Measurements from ENCODE around the gene GSAP.

Gene GSAP

DNA sequence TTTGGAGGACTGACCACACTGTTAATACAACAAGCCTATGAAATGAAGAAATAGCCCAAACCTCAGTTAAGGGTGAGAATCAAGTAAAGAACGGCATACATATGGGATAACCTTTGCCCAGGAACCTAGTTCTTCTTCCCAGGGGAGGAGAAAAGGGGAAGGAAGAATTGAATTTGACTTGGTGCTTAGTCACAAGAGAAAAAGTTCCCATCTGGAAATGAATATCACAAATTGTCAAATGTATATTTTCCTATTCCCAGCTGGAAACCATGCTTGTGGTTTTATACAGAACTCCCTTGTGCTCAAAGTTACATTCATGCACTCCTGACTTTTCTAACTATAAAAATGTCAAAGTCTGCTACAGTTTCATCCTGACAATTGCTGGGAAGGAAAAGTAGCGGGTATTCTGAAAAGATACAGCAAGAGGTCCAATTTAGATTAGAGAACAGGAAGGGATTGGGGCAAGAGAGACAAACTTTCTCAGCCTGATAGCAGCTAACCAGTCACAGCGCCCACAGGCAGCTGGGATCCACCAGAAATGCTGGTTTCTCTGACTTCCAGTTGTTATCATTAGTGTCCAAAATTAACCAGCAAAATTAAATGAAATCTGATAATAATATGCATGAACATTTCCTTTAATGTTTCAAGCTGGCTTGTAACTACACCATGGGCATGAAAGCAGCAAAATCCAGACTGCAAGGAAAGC, 18.6 kb upstream of the GSAP start:
- no peak for DNase-seq (ENCODE audit: low read depth)

DNA sequence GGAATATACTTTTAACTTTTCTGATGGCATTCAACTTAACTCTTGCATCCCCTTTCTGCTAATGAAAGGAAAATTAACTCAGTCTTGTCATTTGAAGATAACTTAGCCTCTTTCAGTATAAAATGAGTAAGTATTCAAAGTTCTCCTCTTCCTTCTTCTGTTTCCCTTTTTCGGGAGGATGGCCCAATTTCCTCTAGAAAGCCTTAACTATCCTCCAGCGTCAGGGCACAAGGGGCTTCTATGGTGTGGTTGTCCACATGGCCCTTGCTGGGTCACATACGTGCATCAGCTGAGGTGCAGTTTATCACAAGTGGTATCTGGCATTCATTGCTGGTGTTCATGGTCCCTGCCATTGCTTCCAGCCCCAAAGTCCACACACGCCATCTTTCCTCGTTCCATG, 17.8 kb upstream of the GSAP start:
- DNase-seq (ENCODE audit: low read depth): no peak

DNA sequence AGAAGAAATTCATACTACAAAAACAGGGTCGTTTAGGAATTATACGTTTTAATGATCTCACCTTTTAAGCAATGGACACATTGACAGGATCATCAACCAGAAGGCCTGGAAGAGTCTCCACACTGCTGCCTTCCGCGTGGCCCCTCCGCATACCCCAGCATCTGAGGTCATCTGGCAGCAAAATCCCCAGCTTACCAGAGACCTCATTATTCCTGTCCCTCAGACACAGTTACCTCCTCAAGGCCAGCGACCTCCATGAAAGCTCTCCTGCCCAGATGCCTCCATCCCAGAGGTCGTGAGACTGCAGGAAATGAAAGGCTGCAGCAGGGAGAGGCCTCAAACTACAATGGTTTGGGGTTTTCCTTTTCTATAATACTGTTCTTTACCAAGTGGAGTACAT, 14.8 kb upstream of the GSAP start:
- no peak for DNase-seq (ENCODE audit: low read depth)

GRCh38 chr7:77428777-77429231, 12.7 kb upstream of the GSAP start:
- DNase-seq (ENCODE audit: low read depth): peak; percentile 10

DNA sequence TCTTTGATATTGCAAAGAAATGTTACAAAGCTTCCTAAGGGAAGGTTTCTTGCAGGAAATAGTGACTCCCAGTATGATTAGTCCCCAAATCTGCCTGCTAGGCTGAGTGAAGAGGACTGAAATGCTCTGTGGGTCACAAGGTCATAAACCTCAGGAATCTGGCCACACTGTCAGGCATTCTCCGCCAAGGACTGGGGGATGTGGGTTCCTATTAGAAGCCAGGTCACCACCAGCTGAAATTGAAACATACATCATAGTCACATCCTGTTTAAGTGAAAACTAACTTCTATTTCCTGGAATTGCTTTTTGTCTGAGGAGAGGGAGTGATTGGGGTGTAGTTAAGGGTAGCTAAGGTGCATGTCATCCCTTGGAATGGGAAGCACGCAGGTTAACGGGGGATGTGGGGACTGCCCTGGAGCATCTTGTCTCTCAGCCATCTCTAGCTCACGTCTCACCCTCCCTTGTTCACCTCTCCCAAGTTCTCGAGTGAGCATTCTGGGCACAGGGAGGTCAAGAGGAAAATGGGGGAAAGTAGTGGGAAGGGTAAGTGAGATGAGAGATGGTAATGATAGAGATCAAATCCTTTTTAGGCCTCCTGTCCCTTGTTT, 12.0 kb upstream of the GSAP start:
- no peak for DNase-seq (ENCODE audit: low read depth)

DNA sequence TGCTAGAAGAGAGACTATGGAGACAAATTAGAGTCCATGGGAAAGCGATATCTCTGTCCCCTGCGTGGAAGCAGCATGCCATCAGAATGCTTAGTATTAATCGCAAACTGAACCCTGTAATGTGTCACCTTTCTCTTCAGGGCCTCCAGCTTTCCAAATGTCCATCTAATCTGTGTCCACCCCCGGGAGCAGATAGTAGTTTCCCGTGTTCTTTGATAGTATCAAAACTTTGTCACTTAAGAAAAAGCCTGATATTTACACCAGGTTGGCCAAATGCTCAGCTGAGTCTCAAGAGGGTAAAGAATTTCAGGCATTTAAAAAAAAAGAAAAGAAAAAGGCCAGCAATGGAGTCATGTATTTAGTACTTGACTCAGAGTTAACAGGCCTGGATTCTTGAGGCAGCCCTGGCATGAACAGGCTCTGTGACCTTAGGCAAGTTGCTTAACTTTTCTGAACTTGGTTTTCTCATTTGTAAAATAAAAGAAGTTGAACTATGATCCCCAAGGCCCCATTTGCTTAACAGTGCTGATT, 10.4 kb upstream of the GSAP start:
- no peak for DNase-seq (ENCODE audit: low read depth)

DNA sequence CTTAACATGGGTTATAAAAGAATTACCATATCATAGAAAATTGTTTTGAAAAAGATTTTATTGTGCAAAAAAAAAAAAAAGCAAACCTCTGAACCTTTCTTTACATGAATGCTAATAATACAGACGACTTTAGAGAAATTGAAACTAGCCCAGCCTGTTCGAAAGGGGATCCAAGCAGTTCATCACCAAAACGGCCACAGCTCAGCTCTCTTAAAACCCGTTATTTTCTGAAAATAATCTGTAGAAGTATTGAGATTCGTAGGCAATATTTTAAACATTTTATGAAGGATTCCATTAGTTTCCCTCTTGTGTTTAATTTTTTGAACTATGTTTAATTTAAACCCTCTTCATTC, 9.9 kb upstream of the GSAP start:
- DNase-seq (ENCODE audit: low read depth): no peak

- no peak for DNase-seq (ENCODE audit: low read depth)
Observed at GRCh38 chr7:77425101-77426051, 9.2 kb upstream of the GSAP start.

- DNase-seq (ENCODE audit: low read depth): no peak
Observed at GRCh38 chr7:77422500-77422899, 6.4 kb upstream of the GSAP start.

GRCh38 chr7:77420986-77421672, 5.0 kb upstream of the GSAP start:
- no peak for DNase-seq (ENCODE audit: low read depth)

DNA sequence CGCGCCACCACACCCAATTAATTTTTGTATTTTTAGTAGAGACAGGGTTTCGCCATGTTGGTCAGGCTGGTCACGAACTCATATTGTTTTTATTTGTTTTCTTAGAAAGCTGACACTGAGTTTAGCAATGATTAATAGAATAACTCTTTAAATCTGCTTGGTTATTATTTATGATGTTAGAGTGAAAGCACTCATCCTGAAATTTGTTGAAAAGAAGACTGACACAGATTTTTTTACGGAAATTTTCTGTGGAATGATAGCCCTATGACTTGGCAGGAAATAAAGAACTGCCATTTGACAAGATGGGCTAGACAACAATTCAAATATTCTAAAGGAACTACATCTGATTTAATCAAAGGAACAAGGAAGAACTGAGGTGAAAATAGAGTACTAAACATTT, 4.3 kb upstream of the GSAP start:
- DNase-seq (ENCODE audit: low read depth): no peak

DNA sequence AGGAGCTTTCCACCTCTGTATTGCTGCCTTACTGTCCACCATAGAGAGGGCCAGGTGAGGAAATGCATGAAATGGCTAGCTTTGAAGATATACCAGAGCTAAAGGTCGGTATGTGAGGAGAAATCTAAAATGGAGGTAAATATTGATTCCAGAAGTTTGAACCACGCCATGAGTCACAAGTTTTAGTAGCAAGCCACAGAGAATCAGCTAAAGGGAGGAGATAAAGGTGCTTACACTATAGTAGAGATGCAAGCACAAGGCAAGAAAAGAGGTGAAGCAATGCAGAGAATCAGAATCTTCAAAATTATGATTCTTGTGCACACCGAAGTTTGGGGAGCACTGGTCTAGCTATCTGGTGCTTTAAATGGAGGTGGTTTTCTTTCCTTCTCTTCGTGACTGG, 3.0 kb upstream of the GSAP start:
- DNase-seq (ENCODE audit: low read depth): no peak

- DNase-seq (ENCODE audit: low read depth): no peak
Observed at GRCh38 chr7:77417801-77418200, 1.7 kb upstream of the GSAP start.

- no peak for DNase-seq (ENCODE audit: low read depth)
Observed at GRCh38 chr7:77416621-77417371, 647 bp upstream of the GSAP start.

DNA sequence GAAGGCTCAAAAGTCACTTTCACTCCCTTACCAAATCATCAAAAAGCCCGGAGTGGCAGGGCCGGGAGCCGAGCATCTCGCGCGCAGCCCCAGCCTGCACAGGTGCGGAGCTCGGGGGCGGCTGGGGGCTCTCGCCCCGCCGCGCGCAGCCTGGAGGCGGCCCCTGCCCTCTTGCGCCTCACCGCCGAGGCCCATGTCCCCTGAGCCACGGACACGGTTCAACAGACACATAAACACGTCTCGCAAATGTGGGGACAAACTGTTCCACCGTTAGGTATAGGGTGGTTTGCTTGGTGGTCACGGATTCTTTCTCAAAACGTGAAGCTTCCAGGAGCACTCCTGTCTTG, 700 bp downstream of the GSAP start:
- DNase-seq (ENCODE audit: low read depth): no peak

DNA sequence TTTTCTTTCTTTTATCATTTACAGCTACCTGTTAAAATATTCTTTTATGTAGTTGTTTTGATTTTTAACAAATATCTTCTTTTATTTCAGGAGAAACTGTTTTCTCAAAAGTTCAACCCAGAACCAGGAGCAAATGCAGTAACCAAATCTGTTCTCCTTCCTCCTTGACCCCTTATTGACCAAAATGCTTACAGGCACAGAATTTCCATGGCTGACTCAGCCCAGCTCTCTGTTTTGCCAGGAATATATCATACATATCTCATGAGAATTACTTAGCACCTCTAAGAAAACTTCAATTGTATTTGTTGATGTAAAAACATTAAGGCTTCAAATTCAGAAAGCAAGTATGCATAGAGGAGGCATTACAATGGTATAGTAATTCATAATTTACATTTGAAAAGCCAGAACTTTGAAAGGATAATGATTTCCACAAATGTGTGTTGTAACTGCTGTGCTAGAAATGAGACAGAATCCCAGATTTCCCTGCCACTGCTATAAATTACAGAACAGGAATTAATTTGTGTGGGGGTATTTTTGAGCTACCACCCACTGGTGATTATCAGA, 2.2 kb downstream of the GSAP start:
- no peak for DNase-seq (ENCODE audit: low read depth)

GRCh38 chr7:77413128-77413527, 3.0 kb downstream of the GSAP start:
- DNase-seq (ENCODE audit: low read depth): no peak

DNA sequence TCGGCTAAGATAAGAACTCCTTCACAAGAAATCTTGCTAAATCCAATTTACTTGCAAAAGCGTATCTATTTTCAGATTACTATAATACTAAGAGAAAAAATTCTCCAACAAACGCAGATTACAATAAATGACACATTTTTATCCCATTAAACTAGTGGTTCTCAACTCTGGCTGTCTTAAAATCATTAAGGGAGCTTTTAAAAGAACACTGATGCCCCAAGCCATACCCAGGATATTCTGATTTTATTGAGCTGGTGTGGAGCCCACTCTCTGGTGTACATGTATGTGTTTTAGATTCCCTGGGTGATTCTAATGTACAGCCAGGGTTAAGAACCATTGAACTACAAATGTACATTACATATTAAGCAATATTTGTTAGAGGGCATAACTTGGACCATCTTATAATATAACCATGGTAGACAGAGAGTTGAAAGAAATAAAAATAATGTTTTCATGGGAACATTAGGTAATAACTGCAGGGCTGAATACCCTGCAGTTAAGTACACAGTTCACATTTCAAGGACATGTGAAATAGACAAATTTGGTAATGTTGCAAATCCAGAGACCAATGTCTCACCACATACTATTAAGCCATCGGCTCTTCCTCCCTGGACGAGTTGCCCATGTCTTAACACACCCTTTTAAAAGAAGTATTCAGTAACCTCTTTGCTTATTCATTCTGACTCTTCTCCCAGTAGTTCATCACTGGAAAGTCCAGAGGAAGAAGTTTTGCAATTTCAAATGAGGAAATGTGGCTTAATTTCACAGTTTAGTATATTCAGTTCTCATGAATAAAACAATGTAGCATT, 6.2 kb downstream of the GSAP start:
- DNase-seq (ENCODE audit: low read depth): no peak

- DNase-seq (ENCODE audit: low read depth): no peak
Observed at GRCh38 chr7:77409005-77409738, 7.0 kb downstream of the GSAP start.

GRCh38 chr7:77407906-77408305, 8.2 kb downstream of the GSAP start:
- DNase-seq (ENCODE audit: low read depth): no peak
